GM18519 (cell line): ENCODE results near the gene PTPRM.

Experiments
- ATAC-seq: cut with Tn5 transposase; IDR thresholded peaks from one replicate; pipeline ENCODE4 v1.9.1; 2021; ENCODE audit warnings: mild to moderate bottlenecking, moderate library complexity; ENCODE audit not compliant: unreplicated experiment, low FRiP score

Gene PTPRM

DNA sequence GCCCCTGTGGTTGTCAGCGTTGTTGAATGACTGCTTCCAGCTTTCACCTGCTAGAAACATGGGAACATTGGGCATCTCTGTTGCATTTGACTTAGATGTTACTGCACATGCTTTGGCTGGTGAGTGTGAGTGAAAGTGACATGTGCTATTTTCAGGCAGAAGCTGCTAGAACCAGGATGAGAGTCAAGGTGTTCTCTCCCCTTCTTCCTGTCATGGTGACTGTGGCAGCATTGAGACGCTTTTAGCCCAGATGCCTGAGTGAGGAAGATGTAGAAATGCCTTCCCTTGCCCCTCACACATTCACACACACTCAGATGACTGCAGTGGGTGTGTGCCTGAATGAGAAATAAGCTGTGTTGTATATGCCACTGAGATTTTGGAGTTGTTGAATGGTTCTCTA lies 220.2 kb downstream of the PTPRM start:
- no peak for ATAC-seq

DNA sequence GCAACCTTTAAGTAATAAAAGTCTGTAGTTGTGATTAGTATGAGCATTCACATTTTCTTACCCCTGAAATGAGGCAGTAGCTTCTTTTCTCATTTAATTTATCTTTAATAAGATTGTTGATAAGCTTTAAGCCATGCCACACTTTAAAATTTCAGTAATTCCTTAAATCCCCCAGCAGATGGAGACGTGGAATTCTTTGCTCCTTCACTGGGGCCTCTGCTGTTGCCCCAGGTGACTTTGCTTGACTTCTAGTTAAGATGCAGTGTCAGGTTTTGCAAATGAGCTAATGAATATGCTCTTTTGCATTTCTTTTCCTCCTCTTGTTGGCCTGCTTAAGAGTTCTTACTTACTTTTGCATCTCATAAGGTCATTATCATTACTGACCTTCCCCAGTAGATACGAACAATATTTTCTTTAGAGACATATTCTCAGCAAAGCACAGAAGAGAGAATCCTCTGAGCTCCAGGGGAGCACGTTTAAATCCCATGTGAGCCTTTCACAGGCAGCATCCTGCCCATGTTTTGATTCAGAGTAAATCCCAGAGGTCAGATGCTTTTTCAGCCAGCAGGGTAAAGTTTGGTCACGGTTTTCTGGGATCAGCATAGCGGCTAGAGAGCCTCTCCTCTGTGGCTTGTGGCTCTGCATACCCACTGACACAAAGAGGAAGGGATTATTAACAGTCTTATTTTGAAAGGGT lies 222.9 kb downstream of the PTPRM start:
- no peak for ATAC-seq

DNA sequence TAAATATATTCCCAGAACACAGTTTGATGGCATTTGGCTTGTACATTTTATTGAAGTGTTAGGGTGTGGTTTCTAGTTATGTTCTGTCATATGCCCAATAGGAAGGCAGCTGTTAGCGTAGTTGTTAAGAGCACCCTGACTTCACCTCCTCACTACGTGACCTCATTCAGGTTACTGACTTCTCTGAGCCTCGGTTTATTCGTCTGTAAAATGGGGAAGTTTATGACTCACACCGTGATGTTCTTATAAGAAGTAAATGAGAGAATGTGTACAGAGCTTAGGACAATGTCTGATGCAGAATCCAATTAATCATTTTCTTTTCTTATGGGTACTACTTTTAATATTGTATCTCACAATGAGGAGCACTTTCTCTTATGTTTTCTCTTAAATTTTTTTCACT lies 226.0 kb downstream of the PTPRM start:
- ATAC-seq = no peak

DNA sequence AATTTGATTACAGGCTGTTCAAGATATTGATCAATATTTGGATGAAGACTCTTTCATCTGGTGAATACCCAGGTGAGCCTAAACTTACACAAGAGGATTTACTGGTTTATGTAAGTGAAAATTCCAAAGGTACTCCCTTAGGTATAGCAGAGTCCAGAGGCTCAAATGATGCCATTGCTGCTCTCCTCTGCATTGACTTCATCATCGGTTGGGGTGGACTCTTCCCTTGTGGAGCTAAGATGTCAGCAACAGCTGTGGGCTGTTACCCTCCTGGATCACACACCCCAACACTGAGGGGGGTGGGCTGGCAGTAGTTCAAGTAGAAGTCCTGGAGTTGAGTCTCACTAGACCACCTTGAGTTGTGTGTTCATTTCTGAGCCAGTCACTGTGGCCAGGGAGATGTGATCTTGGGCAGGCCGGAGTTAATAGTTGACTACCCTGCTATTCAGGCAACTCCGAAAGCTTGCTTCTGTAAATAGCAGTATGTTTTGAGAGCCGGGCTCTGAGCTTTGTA lies 236.9 kb downstream of the PTPRM start:
- no peak for ATAC-seq

DNA sequence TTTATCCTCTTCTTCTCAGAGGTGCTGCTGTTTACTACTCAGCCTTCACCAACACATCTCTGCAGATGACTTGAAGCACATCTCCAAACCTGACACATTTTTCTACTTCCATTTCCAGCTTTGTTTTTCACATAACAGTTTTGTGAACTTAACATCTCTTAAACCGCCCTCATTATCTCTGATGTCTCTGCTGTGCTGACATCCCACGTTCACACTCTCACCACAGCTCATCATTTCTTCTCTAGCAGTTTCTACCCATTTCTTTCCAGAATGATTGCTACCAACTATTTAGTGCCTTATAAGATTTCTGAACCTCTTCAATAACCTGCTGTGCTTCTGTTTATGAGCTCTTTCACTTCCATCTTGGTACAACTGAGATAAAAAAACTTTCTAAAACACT lies 238.0 kb downstream of the PTPRM start:
- no peak for ATAC-seq

DNA sequence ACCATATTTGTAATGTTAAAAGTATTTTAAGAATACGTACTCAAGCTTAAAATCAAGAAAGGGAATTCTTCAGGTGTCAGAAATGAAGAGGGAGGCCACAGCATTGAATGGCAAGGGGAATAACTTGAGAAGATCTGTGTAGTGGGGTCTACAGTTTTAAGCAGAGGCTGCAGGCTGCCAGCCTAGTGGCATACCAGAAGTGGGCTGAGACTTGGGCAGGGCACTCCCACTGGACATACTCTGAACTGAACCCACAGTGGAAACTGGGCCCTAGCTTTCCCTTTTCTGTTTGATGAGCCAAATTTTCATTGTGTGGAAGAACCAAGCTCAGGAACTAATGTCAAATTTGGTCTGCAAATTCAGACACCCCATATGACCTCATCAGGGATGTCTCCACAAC lies 238.8 kb downstream of the PTPRM start:
- ATAC-seq = no peak

DNA sequence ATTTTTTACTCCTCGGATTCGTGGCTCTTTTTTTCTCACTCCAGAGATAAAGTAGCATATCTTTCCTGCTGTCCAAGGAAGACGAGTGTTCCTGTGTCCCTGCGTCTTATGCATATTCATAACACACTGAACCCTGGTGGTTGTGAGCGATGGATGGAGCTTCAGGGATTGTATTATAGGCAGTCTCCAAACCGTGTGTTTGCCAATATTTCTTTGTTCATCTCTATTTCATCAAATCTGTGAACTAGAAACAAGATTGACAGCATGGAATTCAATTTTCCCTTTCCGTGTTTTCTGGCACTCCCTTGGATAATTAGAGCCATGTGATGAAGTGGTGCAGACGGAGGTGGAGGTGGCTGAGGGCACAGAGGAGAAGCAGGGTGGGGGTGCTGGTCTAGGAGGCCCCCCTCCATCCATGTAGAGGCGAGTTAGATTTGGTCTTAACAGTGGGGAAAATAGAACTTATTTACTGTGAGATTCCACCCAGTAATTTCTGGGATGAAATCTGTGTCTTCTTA lies 240.9 kb downstream of the PTPRM start:
- no peak for ATAC-seq

DNA sequence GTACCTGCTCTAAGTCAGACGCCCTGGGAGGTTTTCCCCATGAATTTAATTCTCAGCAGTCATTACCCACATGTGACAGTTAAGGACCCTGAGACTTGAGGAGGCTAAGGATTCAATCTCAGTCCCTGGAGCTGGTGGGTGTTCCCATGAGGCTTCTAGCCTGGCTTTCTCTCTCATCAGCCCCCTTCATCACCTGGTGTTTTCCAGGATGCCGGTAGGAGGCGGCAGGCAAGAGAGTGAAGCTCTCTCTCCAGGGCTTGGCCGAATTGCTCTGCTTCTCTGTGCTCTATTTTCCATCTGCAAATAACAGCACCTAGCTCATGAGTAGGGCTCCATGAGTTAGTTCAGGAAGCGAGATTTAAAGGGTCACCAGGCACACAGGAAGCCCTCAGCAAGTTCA lies 241.9 kb downstream of the PTPRM start:
- ATAC-seq = no peak

DNA sequence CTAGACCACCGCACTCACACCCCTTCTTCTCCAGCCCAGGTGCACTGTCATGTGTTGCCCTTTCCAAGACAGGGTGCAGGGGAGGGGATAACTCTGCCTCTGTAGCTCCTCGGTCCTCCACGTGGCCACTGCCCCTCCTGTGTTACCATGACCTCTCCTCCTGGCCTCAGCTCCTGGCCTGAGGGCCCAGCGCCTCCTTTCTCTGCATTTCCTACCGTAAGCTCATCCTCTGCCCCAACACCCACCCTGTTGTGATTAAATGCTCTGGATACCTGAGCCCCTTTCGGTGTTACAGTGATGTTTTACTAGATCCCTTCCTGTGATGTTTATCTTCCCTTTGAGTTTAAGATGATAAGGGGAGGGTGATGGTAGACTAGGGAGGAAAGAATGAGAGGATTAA lies 242.3 kb downstream of the PTPRM start:
- ATAC-seq = no peak

DNA sequence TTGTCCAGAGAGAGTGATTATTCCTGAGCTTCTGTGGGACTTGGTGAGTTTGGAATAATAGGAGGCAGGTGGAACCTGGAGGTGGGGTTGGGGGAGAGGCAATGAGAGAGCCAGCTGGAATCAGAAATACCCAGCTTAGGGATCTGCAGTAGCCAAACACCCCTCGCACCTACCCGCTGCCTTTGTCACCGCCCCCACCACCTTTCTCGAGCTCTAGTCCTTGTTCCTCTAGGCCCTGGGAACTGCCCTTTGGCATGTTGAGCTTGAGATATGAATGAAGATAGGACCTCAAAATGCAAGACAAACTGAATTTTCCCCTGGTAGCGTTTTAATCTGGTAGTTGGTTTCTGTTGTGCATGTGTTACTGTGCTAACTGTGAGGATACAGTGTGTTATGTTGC lies 242.9 kb downstream of the PTPRM start:
- ATAC-seq = no peak

DNA sequence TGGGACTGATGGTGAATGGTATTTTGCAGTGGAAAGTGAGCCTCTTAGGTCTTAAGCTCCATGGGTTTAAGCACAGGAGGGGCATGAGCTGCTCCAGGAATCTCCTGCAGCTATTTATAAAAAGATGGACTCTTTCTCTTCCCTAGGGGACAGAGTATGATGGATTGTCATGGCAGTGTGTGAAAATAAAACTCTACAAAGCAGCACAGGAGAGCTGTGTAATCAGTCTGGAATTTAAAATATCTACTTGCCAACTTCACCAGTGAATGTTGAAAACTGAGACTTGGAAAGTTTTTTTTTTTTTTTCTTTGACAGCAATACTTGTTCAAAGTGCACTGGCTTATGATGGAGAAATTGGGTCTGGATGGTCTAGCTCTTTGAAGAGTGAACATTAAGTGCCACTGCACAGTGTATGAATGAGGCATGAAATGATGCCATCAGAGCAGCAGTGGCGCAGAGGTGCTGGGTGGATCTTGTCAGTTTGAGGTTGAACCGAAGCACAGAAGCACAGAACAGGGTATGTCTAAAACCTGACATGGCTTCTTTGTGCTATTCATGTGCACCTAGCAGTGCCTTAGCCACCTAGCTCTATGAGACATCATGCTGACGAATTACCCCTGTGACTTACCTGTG lies 245.4 kb downstream of the PTPRM start:
- no peak for ATAC-seq

DNA sequence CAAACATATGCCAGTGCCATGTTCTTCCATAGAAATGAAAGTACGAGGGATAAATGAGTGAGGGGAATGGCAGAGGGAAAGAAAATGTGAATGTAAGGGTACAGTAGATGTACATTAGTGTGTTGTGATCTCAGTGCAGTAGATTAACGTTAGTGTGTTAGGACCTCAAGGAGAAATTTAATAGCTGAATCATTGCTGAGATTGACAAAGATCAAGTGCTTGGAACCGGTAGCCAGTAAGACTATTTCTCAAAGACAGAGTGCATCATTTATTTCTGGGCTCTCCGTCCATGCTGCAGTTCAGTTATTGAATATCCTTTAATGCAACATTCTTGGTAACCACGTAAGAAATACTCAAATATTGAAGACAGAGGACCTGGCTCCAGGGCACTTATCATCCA lies 246.0 kb downstream of the PTPRM start:
- no peak for ATAC-seq

DNA sequence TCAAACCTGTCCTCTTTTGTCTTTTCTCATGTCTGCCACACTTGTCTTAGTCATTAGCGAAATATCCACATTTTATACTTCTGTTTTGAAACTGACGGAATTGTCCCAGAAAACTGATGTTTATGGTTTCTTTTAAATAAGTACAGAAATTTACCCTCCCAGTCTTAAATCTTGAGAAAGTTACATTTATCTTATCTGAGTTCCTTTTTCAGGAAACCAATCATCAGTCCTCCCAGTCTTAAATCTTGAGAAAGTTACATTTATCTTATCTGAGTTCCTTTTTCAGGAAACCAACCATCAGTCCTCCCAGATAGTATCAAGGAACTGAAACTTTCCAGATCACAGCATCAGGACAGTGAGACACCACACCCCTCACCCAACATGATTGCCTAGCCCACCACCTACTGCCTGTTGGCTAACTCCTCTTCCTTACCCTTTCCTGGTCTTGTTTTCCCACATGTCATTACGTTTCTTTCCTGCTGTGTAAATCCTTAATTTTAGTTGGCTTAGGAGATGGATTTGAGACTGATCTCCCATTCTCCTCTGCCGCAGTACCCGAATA lies 247.7 kb downstream of the PTPRM start:
- ATAC-seq = no peak

DNA sequence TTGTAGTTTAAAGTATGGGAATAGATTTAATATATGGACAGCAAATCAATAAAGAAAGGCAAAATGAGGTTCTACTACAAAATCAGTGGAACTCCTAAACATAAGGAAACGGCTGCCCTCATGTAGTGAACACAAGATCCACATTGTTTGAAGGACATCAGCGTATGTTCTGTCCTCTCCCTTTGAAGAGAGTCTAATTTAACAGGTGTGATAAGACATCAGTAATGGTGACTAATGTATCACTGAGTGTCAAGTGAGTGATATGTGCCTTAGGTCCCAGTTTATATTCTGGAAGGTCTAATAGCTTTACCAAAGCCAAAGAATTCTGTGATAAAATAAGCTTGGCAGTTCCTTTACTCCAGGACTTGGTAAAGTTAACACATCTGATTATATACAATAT lies 248.7 kb downstream of the PTPRM start:
- ATAC-seq = no peak

DNA sequence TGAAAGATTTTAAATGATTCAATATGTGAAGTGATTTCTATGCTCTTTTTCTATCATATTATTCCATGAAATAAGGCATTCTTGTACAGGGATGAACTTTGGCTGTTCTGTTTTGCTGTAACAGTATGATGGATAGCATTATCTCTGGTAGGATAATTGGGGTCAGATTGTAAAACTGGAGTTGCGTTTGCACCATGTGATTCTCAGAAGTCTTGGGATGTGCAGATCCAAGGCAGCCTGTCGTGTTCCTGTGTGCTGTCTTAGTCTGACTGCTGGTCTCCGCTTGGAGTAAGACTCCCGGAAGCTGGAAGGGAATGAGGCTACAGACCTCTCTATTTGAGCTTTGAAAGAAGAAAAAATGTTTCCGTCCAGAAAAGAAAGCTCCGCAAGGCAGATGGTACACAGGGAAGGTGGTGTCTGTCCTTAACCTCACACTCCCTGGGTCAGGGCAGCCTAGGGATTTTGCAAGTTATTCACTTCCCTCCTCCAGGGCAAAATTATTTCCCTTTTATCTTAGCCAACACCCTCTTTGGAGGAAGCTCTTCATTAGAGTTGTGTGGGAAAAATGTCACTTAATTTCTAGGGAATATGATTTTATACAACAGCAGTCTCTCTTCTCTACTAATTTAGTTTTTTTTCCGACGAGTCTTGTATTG lies 250.6 kb downstream of the PTPRM start:
- ATAC-seq = no peak

DNA sequence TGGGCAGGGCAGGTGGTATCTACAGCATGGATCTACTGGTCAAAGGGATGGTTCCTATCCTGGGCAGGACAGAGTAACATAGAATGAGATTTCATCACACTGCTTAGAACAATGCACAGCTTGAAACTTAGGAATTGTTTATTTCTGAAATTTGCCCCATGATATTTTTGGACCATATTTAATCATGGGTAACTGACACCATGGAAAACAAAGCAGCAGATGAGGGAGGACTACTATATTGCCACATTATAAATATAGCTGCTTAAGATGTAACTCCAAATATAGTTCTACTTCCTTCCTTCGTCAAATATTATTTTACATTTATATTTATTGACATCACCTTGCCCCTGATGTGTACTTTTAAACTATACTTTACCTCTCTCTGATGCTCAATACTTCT lies 254.7 kb downstream of the PTPRM start:
- ATAC-seq = no peak

DNA sequence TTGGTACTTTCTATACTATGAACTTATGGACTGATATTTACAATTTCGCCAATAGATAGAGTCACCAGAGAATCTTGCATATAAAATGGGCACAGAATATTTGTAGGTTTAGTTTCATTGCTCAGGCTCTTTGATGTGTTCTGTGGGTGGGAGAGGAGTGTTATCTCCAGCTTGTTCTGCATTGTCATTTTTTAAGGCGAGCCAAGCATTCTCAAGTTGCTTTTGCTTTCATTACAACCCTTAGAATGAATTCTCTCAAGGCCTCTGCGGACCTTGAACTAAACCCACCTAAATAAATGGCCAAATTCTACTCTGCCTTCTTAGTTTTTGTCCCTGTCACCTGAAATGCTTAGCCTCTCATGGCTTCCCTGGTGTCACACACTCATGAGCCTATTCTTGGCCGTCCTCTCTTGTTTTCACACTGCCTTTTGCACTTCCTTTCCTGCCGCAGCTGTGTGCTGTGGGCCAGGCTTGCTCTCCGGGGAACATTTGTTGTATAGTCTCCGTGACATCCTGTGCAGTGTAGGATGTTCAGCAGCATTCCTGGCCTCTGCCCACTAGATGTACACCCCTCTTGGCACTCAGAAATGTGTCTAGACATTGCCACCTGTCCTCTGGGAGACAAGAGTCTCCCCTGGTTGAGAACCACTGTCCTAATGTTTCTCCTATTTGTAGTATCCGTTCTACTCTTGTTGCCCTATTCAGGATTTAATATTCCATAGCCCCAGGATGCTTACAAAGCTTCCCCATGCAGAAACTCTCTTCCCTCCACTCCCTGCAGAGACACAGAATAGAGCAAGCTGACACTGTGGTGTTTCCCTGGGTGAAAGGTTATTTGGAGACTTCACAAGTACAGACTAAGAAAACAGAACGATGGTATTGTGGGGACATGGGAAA lies 255.6 kb downstream of the PTPRM start:
- no peak for ATAC-seq

DNA sequence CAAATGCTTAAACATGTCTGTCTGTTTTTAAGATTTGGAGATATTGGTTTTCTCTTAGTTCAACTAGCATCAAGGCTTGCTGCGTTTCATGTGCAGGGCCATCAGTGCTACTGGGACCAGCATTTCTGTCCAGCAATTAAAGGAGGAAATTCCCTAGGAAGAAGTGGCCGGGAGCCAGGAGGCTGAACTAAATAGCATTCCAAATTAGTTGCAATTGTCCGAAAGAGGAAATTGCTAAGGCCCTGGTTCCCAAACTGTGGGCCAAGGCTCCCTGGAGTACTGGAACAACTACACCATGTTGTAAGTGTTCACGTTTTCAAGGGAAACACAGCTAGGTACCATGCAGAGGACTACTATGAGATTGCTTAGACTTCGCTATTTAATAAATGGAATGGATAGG lies 257.9 kb downstream of the PTPRM start:
- no peak for ATAC-seq

DNA sequence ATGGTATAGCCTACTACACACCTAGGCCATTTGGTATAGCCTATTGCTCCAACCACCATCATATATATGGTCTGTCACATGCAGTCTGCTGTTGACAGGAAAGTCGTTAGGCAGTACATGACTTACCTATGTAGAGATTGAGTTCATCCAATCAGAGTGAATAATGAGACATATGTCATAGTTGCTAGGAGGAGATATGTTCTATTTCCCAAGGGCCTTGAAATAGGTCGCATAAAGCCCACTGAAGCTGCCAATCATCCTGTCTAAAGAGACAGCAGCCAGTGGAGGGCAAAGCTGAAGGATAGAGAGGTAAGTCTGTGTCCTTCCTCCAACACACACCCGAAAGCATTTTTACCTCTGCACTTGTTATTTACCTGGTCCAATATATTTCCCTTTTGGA lies 263.4 kb downstream of the PTPRM start:
- ATAC-seq = no peak

DNA sequence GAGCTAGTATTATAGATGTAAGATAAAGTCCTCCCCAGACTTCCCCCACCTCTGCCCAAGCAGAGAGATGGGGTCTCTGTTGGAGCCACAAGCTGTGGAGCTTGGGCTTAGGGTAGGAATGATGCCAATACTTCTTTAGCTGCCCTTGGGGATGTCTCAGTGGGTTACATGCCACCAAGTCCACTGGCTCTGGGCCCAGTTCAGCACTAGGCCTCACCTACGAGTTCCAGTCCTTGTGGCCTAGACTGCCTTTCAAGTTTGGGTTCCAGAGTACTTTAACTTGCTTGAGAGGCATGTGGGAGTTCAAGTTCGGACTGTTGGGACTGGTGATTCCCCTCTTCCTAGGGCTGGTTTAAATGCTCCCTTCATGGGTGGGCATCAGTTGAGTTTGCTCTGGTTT lies 272.4 kb downstream of the PTPRM start:
- no peak for ATAC-seq
